Measurements from ENCODE around the gene HRAS. TPM values are rescaled to one million over a fixed set of nuclear protein-coding genes. Genes with fewer than 3 reads are reported as not detected.

HRAS gene
- total and polyA plus RNA-seq, 2 of the 13 experiments (the other 11 are each of a cell fraction or from before 2014, with no cell fraction given), result 32.9 to 50.0 TPM

GRCh38 chr11:575313-575995 is 40.1 kb upstream of the HRAS start (continued):
- TF ChIP-seq TERF1 (CRISPR knock-in tag; IDR thresholded peaks at IDR 0.05) (no peak), ZNF547 (CRISPR knock-in tag; IDR thresholded peaks at IDR 0.05) (no peak), SNAPC4 (CRISPR knock-in tag; IDR thresholded peaks at IDR 0.05) (no peak), ARID2 (CRISPR knock-in tag; IDR thresholded peaks at IDR 0.05; ENCODE audit: borderline replicate concordance) (no peak), ZBTB40 (IDR thresholded peaks at IDR 0.05) (no peak), ZBTB40 (CRISPR knock-in tag; IDR thresholded peaks at IDR 0.05) (no peak), ZNF546 (CRISPR knock-in tag; conservative IDR thresholded peaks at IDR 0.05) (no peak), ZNF101 (CRISPR knock-in tag; IDR thresholded peaks at IDR 0.05; ENCODE audit: borderline replicate concordance, low read depth) (no peak), CENPX (CRISPR knock-in tag; IDR thresholded peaks at IDR 0.05) (no peak), ZNF768 (CRISPR knock-in tag; IDR thresholded peaks at IDR 0.05) (no peak; the same call in 1 of the 2 replicates), CCAR2 (optimal IDR thresholded peaks at IDR 0.05; ENCODE audit: low read depth, low read length) (no peak), FOXC1 (CRISPR knock-in tag; IDR thresholded peaks at IDR 0.05; ENCODE audit: borderline replicate concordance) (no peak), SRSF9 (IDR thresholded peaks at IDR 0.05; ENCODE audit: borderline replicate concordance, insufficient read depth, low read depth, low read length, poor library complexity, severe bottlenecking) (no peak)
